GM06990 (cell line): Measurements from ENCODE around the gene PPP1R3C.

ENCODE experiments used
- DNase-seq: peaks from one replicate; pipeline ENCODE4 v3.0.0-alpha.2; 2011; ENCODE audit not compliant: insufficient read length; ENCODE audit errors: extremely low read depth
- H3K27me3 ChIP-seq: replicated peaks from 2 replicates; pipeline ENCODE4 v1.6.0; 2011; ENCODE audit warnings: low read length; ENCODE audit not compliant: control insufficient read depth, insufficient read depth
- H3K36me3 ChIP-seq: 2 replicates; pipeline ENCODE4 v1.5.1; 2011; ENCODE audit warnings: low read length; ENCODE audit not compliant: control insufficient read depth, insufficient read depth
- H3K4me3 ChIP-seq: replicated peaks from 2 replicates; pipeline ENCODE4 v1.5.1; 2011; ENCODE audit warnings: low read depth, mild to moderate bottlenecking, control low read depth, low read length
- TF ChIP-seq, protein P1 (sequence below): IDR thresholded peaks from 2 replicates; pipeline ENCODE4 v1.5.1; 2011; ENCODE audit warnings: low read length, control low read depth, mild to moderate bottlenecking, inconsistent platforms; ENCODE audit not compliant: insufficient read depth, poor library complexity, severe bottlenecking

The PPP1R3C gene

DNA sequence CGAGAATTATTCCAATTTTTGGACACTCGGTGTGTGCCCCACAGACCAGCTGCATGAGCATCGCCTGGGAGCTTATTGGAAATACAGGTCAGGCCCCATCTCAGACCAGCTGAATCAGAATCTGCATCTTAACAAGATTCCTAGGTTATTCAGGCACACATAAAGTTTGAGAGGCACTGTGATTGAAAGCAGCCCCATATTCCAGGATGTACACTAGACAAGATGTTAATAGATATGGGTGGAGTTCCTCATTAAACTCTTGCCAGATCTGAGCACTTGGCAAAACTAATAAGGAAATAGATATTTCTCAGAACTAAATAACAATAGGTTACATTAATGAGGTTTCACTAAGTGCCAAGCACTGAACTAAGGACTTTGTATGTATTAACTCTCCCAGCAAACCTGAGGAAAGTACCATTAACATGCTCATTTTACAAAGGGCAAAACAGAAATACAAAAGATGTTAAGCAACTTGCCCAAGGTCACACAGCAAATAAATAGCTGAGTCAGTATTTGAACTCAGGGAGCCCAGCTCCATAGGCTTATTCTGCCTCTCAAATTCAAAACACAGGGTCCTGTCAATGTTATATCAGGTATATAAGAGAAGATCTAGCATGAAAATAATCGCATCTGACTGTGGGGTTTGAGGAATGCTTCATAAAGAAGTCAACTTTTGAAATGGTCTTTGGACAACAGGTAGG is 29.9 kb downstream of the PPP1R3C start:
- no peak overlapping the region for H3K4me3 ChIP-seq
- no peaks in the 10 kb centered on the region for H3K36me3 ChIP-seq
- no peak for DNase-seq
- no peaks in the 10 kb centered on the region for H3K27me3 ChIP-seq
- TF ChIP-seq, protein P1, sequence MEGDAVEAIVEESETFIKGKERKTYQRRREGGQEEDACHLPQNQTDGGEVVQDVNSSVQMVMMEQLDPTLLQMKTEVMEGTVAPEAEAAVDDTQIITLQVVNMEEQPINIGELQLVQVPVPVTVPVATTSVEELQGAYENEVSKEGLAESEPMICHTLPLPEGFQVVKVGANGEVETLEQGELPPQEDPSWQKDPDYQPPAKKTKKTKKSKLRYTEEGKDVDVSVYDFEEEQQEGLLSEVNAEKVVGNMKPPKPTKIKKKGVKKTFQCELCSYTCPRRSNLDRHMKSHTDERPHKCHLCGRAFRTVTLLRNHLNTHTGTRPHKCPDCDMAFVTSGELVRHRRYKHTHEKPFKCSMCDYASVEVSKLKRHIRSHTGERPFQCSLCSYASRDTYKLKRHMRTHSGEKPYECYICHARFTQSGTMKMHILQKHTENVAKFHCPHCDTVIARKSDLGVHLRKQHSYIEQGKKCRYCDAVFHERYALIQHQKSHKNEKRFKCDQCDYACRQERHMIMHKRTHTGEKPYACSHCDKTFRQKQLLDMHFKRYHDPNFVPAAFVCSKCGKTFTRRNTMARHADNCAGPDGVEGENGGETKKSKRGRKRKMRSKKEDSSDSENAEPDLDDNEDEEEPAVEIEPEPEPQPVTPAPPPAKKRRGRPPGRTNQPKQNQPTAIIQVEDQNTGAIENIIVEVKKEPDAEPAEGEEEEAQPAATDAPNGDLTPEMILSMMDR, result no peak

DNA sequence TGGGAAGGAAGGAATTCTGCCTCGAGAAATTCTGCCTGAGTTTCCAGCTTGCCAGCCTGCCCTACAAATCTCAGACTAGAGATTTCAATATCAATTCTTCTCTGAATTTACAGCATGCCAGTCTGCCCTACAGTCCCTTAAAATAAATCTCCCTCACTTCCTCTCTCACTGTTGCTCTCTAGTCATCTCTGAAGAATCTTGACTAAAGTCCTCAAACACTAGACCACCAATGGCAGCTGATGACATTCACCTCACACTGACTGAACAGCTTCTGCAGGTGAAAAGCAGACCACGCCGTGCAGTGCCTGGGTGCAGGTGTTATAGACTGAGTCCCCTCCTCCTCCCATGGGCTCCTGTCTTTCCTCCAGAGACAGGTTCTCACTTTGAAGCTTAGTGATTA is 30.4 kb downstream of the PPP1R3C start:
- TF ChIP-seq, protein P1, result no peak
- no peak for DNase-seq
- Histone ChIP-seq H3K4me3 (no peak overlapping the region), H3K36me3 (no peaks in the 10 kb centered on the region), H3K27me3 (no peaks in the 10 kb centered on the region)

DNA sequence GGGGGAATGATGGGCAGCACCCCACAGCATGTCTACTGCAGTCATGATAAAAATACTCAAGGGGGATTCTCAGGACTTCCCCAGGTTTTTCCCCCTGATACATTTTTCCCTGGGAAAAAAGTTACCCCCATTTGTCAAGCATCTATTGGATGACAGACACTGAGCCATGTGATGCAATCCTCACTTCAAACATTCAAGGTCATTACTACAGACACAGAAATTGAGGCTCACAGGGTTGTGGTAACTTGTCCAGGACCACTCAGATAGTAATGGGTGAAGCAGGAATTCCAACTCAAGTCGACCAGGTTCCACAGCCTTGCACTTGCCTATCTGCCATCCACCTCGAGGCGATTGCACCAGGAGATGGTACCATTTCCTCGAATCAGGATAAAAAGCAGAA is 31.7 kb downstream of the PPP1R3C start:
- Histone ChIP-seq H3K4me3 (no peak overlapping the region), H3K36me3 (no peaks in the 10 kb centered on the region), H3K27me3 (no peaks in the 10 kb centered on the region)
- TF ChIP-seq, protein P1, result no peak
- DNase-seq, result no peak

DNA sequence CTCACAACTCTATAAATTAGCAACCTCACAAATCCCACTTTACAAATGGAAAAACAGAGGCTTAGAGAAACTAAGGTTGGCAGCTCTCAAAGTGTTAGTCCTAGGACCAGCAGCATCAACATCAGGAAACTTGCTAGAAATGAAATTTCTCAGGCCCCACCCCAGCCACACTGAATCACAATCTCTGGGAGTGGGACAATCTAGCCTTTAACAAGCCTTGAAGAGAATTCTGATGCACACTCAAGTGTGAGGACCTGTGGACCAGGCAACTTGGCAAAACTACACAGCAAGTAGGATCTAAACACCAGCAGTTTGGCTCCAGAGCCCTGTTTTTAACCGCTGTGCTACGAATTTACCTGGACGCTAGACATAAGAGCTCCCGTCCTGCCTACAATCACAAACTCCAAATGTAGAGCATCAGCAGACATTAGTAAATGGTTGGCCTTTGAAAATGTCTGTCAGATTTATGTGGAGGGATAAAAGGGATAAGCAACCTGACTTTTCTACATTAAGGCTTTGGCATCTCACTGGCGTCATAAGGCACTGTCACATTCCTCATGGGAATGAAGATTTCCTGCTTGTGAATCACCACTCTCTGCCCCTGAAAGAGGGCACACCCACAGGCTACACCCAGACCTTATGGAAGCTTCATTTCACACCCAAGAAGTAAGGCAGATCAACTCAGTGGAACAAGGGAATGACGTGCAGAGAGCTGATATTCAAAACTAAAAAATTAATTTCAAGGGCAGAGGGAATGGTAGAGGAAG is 34.5 kb downstream of the PPP1R3C start:
- Histone ChIP-seq H3K27me3 (no peaks in the 10 kb centered on the region), H3K36me3 (no peaks in the 10 kb centered on the region), H3K4me3 (no peak overlapping the region)
- TF ChIP-seq, protein P1, result no peak
- DNase-seq, result no peak

DNA sequence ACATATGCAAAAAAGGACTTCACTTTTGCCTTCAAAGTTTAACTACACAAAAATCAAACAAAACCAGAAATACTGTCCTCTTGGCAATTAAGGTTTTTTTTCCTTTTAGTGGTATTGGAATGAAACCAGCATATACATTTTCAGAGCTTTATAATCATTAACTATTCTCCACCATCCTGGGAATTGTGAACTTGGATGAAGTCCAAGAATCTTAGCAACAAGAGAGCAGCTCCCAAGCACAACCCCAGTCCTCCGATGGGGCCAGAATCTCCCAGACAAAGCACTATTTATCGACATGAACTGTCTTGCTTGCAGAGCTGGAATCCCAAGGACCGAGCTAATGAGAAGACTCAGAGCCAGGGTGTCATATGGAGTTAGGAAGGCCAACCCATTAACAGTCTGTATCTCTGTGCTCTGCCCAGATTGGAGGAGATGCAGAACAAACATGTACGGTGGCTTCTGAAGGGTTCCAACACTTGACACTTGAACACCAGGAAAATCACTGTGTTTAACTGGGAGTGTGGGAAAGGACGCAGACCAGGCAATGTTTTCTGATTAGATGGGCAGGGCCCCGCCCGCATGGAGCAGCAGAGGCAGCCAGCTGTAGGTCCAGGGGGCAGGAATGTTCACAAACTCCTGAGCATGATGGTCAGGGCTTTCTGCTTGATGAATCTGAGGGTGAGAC is 35.5 kb downstream of the PPP1R3C start:
- H3K36me3 ChIP-seq, result no peaks in the 10 kb centered on the region
- no peak overlapping the region for H3K4me3 ChIP-seq
- TF ChIP-seq, protein P1, result no peak
- no peak for DNase-seq
- no peaks in the 10 kb centered on the region for H3K27me3 ChIP-seq
